ENCODE data around the gene MIEF1.

MIEF1 gene

DNA sequence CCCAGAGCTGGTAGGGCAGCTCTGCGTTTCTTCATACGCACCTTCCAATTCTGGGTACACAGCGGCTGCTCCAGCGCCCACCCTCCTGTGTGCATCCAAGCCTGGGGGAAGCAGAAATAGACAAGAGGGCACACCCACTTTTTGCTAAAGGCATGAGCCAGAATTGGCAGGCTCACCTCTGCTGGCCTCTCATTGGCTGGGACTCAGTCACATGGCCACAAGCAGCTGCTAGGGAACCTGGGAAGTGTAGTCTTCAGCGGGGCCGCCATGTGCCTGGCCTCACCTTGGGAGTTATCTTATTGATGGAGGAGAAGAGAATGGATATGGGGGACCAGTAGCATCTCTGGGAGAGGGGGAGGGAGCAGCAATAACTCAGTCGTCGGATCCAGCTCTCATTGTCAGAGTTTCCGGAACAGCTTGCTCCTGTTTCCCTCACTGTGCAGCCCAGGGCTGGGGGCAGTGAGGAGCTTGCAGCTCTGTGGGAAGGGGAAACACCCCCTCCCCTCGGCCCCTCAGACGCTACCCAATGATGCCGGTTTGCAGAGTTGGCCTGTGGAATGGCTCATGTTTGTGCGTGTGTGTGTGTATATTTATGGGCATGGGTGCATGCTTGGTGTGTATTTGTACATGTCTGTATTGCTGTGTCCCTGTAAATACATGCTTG is 11.8 kb upstream of the MIEF1 start:
- TF ChIP-seq ZNF274 (IDR thresholded peaks at IDR 0.05; ENCODE audit: low read depth, low read length): no peak

GRCh38 chr22:39490966-39491680 is 11.0 kb upstream of the MIEF1 start:
- no peak for TF ChIP-seq ZNF274 (IDR thresholded peaks at IDR 0.05; ENCODE audit: low read depth, low read length)
- H3K4me3 ChIP-seq (ENCODE audit: low read length): no peak overlapping the region

More for the DNA sequence above, 11.8 kb upstream of the MIEF1 start:
- no peak overlapping the region for H3K4me3 ChIP-seq (ENCODE audit: low read length)

GRCh38 chr22:39491696-39492095 is 10.4 kb upstream of the MIEF1 start:
- no peak overlapping the region for H3K4me3 ChIP-seq (ENCODE audit: low read length)
- TF ChIP-seq ZNF274 (IDR thresholded peaks at IDR 0.05; ENCODE audit: low read depth, low read length): no peak

GRCh38 chr22:39492186-39492585 is 9.9 kb upstream of the MIEF1 start:
- TF ChIP-seq ZNF274 (IDR thresholded peaks at IDR 0.05; ENCODE audit: low read depth, low read length): no peak
- H3K4me3 ChIP-seq (ENCODE audit: low read length): no peak overlapping the region

DNA sequence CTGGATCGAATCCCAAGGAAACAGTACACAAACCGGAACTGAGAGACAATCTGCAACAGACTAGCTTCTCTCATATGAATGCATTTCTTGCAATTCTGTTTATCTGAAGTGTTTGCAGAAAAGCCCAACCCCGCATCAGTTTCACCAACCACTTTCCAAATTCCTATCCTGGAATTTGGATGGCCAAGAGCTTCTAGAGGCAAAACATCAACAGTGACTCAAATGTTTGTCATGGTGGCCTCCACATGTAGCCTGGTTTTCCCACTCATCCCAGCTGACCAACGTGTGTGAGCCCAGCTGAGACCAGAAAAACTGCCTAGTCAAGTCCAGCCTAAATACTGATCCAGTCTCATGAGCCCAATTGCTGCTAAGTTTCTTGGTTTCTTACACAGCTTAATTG is 8.3 kb upstream of the MIEF1 start:
- no peak overlapping the region for H3K4me3 ChIP-seq (ENCODE audit: low read length)
- no peak for TF ChIP-seq ZNF274 (IDR thresholded peaks at IDR 0.05; ENCODE audit: low read depth, low read length)

DNA sequence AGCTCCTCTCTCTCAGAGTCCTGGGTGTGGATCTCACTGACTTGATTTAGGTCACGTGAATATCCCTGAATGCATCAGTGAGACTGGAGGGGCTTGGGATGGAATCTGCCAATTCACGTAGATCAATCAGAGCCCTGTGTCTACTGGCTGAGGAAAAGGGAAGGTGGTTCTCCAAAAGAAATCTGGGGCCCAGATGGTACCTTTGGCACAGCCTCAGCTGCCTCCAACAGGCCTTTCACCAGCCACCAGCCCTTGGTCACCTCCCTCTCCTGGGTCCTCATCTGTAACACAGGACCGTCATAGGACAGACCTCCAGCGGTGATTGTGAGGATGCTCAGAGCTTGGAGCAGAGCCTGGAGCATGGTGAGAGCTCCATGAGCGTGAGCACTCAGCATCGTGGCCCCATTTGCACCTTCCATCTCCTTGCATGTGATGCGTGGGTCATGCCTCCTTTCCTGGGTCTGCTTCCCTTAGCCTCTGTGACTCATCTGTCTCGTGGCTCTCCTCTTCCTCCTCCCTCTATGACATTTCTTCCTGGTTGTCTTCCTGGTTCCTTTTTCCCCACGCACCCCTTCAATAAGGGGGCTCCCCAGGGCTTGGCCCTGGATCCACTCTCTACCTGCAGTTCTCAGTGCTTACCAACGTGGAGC is 7.5 kb upstream of the MIEF1 start:
- H3K4me3 ChIP-seq (ENCODE audit: low read length): no peak overlapping the region
- TF ChIP-seq ZNF274 (IDR thresholded peaks at IDR 0.05; ENCODE audit: low read depth, low read length): no peak

DNA sequence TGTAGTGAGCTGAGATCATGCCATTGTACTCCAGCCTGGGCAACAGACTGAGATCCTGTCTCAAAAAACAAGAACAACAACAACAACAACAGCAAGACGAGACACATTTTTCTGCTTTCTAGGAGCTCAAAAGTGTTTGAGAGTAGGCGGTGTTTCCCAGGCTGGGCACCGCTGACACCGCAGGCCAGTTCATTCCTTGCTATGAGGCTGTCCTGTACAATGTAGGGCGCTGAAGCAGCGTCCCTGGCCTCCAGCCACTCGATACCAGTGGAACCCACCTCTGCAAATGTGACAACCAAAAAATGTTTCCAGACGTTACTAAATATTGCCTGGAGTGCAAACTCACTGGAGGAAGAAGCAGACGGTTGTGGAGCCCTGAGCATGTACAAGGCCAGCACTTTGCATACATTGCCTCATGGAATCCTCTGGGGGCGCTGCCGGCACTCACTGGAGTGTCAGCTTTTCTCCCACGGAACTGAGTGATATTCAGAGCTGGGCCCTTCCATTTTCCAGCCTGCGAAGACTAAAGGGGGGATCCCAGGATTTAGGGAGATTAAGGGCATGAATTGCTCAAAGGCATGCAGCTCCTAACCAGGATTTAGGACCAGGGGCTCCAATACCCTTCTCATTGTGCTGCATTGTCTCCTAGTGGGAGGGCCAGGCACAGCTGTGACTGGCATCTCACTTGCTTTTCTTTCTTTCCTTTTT is 5.8 kb upstream of the MIEF1 start:
- H3K4me3 ChIP-seq (ENCODE audit: low read length): no peak overlapping the region
- TF ChIP-seq ZNF274 (IDR thresholded peaks at IDR 0.05; ENCODE audit: low read depth, low read length): no peak

DNA sequence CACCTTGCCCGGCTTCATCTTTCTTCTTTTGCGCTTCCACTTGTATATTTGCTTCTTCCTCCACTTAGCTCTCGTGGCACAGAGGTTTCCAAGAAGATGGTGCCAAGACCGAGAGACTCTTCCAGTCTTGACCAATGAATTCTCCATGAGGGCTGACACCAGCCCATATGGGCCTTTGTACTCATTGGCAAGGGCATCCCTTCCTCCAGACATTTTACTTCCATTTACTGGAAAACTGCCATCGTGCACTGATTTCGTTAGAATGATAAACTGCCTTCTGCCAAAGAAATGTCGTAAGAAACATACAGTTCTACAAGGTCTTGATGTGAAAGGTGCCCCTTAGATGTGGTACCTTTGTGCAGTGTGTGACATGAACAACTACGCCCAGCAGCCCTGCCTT is 4.7 kb upstream of the MIEF1 start:
- H3K4me3 ChIP-seq (ENCODE audit: low read length): no peak overlapping the region
- TF ChIP-seq ZNF274 (IDR thresholded peaks at IDR 0.05; ENCODE audit: low read depth, low read length): no peak

- H3K4me3 ChIP-seq (ENCODE audit: low read length): no peak overlapping the region
- TF ChIP-seq ZNF274 (IDR thresholded peaks at IDR 0.05; ENCODE audit: low read depth, low read length): no peak
Observed at GRCh38 chr22:39498368-39498767, 3.7 kb upstream of the MIEF1 start.

DNA sequence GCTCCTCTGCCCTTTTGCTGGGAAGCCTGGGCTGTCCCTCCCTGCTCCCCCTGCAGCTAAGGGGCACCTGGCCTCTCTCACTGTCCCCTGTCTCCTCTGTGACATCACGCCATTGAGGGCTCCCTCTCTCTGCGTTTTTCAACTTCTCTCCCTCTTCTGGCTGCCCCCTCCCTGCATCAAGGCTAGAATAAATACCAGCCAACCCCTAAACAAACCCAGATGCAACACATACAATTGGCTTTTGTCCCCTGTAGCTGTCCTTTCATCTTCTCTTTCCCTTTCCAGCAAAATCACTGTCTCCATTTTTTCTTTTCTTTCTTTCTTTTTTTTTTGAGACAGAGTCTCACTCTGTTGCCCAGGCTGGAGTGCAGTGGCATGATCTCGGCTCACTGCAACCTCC is 3.3 kb upstream of the MIEF1 start:
- no peak overlapping the region for H3K4me3 ChIP-seq (ENCODE audit: low read length)
- TF ChIP-seq ZNF274 (IDR thresholded peaks at IDR 0.05; ENCODE audit: low read depth, low read length): no peak

- no peak overlapping the region for H3K4me3 ChIP-seq (ENCODE audit: low read length)
- TF ChIP-seq ZNF274 (IDR thresholded peaks at IDR 0.05; ENCODE audit: low read depth, low read length): no peak
Observed at GRCh38 chr22:39500101-39500500, 2.0 kb upstream of the MIEF1 start.

- H3K4me3 ChIP-seq (ENCODE audit: low read length): peak overlapping the region; percentile 42; the same call in 1 of the 2 replicates
- no peak for TF ChIP-seq ZNF274 (IDR thresholded peaks at IDR 0.05; ENCODE audit: low read depth, low read length)
Observed at GRCh38 chr22:39501644-39502108, 414 bp upstream of the MIEF1 start.

GRCh38 chr22:39502789-39503409 is 809 bp downstream of the MIEF1 start:
- no peak for TF ChIP-seq ZNF274 (IDR thresholded peaks at IDR 0.05; ENCODE audit: low read depth, low read length)

GRCh38 chr22:39503630-39504029 is 1.5 kb downstream of the MIEF1 start:
- H3K4me3 ChIP-seq (ENCODE audit: low read length): peak overlapping the region; percentile 84
- TF ChIP-seq ZNF274 (IDR thresholded peaks at IDR 0.05; ENCODE audit: low read depth, low read length): no peak

More at GRCh38 chr22:39502789-39503409, 809 bp downstream of the MIEF1 start:
- H3K4me3 ChIP-seq (ENCODE audit: low read length): peak overlapping the region; percentile 84
